ENCODE measurements around the gene PSD2.
A peak's percentile ranks its signal among the peaks of the same experiment; 100 is the strongest.

The PSD2 gene

GRCh38 chr5:139795074-139796001 is at the start of gene PSD2:
TSS of gene PSD2 (plus strand) at chr5:139795808. CDS start at chr5:139809441, 13,633 bp downstream.
- DNase-seq (ENCODE audit: low spot score) = peak; percentile 62

- DNase-seq (ENCODE audit: low spot score) = no peak
Observed at GRCh38 chr5:139746691-139747582, 48.7 kb upstream of the PSD2 start.

- peak; percentile 58 for DNase-seq (ENCODE audit: low spot score)
Observed at GRCh38 chr5:139747583-139748504, 47.8 kb upstream of the PSD2 start.

GRCh38 chr5:139748505-139748826 is 47.1 kb upstream of the PSD2 start:
- DNase-seq (ENCODE audit: low spot score) = no peak

GRCh38 chr5:139749242-139749641 is 46.4 kb upstream of the PSD2 start:
- DNase-seq (ENCODE audit: low spot score) = no peak

GRCh38 chr5:139751236-139751635 is 44.4 kb upstream of the PSD2 start:
- no peak for DNase-seq (ENCODE audit: low spot score)

- peak; percentile 54 for DNase-seq (ENCODE audit: low spot score)
Observed at GRCh38 chr5:139752506-139753473, 42.8 kb upstream of the PSD2 start.

GRCh38 chr5:139755892-139756671 is 39.5 kb upstream of the PSD2 start:
- DNase-seq (ENCODE audit: low spot score) = no peak

- no peak for DNase-seq (ENCODE audit: low spot score)
Observed at GRCh38 chr5:139756971-139757370, 38.6 kb upstream of the PSD2 start.

GRCh38 chr5:139757727-139758509 is 37.7 kb upstream of the PSD2 start:
- no peak for DNase-seq (ENCODE audit: low spot score)

GRCh38 chr5:139758510-139759075 is 37.0 kb upstream of the PSD2 start:
- no peak for DNase-seq (ENCODE audit: low spot score)

- DNase-seq (ENCODE audit: low spot score) = no peak
Observed at GRCh38 chr5:139759219-139759721, 36.3 kb upstream of the PSD2 start.

- DNase-seq (ENCODE audit: low spot score) = peak; percentile 79
Observed at GRCh38 chr5:139760066-139761056, 35.2 kb upstream of the PSD2 start.

- no peak for DNase-seq (ENCODE audit: low spot score)
Observed at GRCh38 chr5:139761057-139761450, 34.6 kb upstream of the PSD2 start.

GRCh38 chr5:139761501-139761900 is 34.1 kb upstream of the PSD2 start:
- no peak for DNase-seq (ENCODE audit: low spot score)

GRCh38 chr5:139762615-139763170 is 32.9 kb upstream of the PSD2 start:
- no peak for DNase-seq (ENCODE audit: low spot score)

Measured in AG20443 (cell line).